HepG2 (cell line): ENCODE data around the gene PELI3. TPM values are rescaled to one million over a fixed set of nuclear protein-coding genes. Genes with fewer than 3 reads are reported as not detected.

Experiments used
- TRIM22 ChIP-seq: fragments of 450-650 bp; IDR thresholded peaks from 2 replicates; pipeline ENCODE4 v1.6.1; 2017
- USF2 ChIP-seq, 2 experiments: sonication (generic) in 1 of 2; formaldehyde crosslinking in 1 of 2; IDR thresholded peaks; 2 replicates each; pipeline versions ENCODE4 v1.5.1 to v1.6.1; 2011 to 2020; ENCODE audit warnings: borderline replicate concordance in 1 of 2, low read depth in 1 of 2, low read length in 1 of 2, mild to moderate bottlenecking in 1 of 2, missing genetic modification reagents in 1 of 2, moderate library complexity in 1 of 2
- polyA plus RNA-seq, 8 experiments: library from polyadenylated mRNA; depleted of rRNA in 3 of 8; stranded (reverse) in 7 of 8; unstranded in 1 of 8; fragments of >200 nt; fragmentation: Illumina TruSeq in 4 of 8; extraction: Trizol in 4 of 8; gene quantifications; 2 replicates each; pipeline versions ENCODE4 v1.2.1 to v1.2.3, GENCODE V29; 2011 to 2016; ENCODE audit warnings: low read depth in 4 of 8, missing spikeins in 1 of 8, mixed read lengths in 1 of 8; ENCODE audit not compliant: insufficient read depth in 1 of 8
- total RNA-seq, 5 experiments: library from RNA; depleted of rRNA; stranded (reverse); fragments of >200 nt; fragmentation: Illumina TruSeq; extraction: Trizol; gene quantifications; 2 replicates each; pipeline ENCODE4 v1.2.3, GENCODE V29; 2016; ENCODE audit warnings: low read depth in 1 of 5
- TF ChIP-seq, protein P1 (sequence below): sonication (generic); formaldehyde crosslinking; IDR thresholded peaks from 2 replicates; pipeline ENCODE4 v1.4.0; 2020; ENCODE audit warnings: missing genetic modification reagents

The PELI3 gene
- total and polyA plus RNA-seq, 2 of the 13 experiments (the other 11 are each of a cell fraction or from before 2014, with no cell fraction given), result 2.0 to 4.0 TPM

DNA sequence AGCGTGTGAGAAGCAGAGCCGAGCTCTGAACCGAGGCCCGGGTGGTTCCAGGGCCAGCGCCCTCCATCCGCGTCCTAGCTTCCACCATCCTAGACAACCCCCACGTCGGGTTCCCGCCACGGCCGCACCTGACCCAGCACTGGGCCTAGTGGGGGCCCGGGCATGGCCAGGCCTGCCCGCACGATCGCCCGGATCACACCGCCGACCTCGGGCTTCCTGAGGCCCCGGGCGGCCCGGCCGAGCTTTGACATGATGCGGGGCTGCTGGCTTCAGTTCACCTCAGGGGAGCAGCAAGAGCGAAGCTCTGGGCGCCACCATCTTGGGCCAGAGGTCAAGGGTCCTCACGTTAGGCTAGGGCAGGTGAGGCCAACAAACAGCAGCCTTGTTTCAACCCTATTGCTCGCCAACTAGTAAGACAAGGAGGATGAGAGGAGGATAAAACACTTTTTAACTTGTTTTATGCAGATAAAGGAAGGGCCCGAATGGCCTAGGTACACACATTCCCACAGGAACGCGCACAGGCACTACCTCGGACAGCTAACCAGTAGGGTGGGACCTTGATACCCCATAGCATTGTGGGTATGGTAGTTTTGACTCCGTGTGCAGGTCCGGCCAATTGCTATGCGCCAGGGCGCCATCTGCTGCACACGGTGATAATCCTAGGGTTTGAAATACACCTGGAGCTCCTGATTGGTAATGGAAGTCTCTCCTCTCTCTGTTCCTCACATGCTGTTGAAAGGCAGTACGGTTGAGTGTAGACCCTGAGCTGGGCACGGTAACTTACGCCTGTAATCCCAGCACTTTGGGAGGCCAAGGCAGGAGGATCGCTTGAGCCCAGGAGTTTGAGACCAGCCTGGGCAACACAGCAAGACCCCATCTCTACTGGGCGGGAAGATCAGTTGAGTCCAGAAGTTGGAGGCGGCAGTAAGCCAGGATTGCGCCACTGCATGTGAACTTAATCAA, 27.9 kb upstream of the PELI3 start, which contains the start of gene MRPL11 (continued):
- TF ChIP-seq, protein P1, sequence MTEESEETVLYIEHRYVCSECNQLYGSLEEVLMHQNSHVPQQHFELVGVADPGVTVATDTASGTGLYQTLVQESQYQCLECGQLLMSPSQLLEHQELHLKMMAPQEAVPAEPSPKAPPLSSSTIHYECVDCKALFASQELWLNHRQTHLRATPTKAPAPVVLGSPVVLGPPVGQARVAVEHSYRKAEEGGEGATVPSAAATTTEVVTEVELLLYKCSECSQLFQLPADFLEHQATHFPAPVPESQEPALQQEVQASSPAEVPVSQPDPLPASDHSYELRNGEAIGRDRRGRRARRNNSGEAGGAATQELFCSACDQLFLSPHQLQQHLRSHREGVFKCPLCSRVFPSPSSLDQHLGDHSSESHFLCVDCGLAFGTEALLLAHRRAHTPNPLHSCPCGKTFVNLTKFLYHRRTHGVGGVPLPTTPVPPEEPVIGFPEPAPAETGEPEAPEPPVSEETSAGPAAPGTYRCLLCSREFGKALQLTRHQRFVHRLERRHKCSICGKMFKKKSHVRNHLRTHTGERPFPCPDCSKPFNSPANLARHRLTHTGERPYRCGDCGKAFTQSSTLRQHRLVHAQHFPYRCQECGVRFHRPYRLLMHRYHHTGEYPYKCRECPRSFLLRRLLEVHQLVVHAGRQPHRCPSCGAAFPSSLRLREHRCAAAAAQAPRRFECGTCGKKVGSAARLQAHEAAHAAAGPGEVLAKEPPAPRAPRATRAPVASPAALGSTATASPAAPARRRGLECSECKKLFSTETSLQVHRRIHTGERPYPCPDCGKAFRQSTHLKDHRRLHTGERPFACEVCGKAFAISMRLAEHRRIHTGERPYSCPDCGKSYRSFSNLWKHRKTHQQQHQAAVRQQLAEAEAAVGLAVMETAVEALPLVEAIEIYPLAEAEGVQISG (CRISPR knock-in tag), result peak; percentile 66; the same call in 1 of the 2 replicates
- no peak for TF ChIP-seq USF2 (IDR thresholded peaks at IDR 0.05; ENCODE audit: low read depth, low read length)
- 0 out of 2 replicates have a peak, but pooled peaks have one; percentile 35 for TF ChIP-seq USF2 (CRISPR knock-in tag; IDR thresholded peaks at IDR 0.05; ENCODE audit: borderline replicate concordance)
- no peak for TF ChIP-seq TRIM22
